PFSK-1 (cell line): ENCODE data around the gene TMEM39A.

Experiments
- POLR2AphosphoS5 ChIP-seq: IDR thresholded peaks from 2 replicates; pipeline ENCODE4 v1.6.1; 2012; ENCODE audit warnings: low read depth, mild to moderate bottlenecking, control low read depth, low read length, moderate library complexity
- SIN3A ChIP-seq: IDR thresholded peaks from 2 replicates; pipeline ENCODE4 v1.6.1; 2012; ENCODE audit warnings: mild to moderate bottlenecking, low read length, moderate library complexity, borderline replicate concordance; ENCODE audit not compliant: insufficient read depth
- TAF1 ChIP-seq: IDR thresholded peaks from 2 replicates; pipeline ENCODE4 v1.6.1; 2012; ENCODE audit warnings: low read length, control low read depth, borderline replicate concordance; ENCODE audit not compliant: insufficient read depth
- TF ChIP-seq, protein P1 (sequence below), 2 experiments: IDR thresholded peaks; 2 replicates each; pipeline versions ENCODE4 v1.6.1 to v1.8.0; 2011 to 2012; ENCODE audit warnings: low read depth in 2 of 2, low read length in 2 of 2, control low read depth in 1 of 2, inconsistent platforms in 1 of 2, mild to moderate bottlenecking in 1 of 2, moderate library complexity in 1 of 2; ENCODE audit not compliant: insufficient read depth in 1 of 2

DNA sequence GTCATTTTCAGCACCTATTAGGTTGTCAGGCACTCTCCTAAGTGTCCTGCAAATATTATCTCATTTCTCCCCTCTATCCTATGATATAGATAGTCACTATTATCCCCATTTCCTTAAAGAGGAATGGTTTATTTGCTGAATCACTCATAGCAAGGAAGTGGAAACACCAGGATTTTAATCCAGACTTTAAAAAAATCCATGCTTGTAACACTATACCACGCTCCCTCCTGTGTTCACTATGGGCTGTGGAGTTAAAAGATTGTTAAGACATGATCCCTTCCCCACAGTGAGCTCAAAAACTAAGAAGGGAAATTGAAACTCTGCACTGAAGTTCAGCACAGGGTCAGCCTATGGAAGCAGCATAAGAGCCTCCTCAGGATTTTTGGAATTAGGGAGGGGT is 60.2 kb downstream of the TMEM39A start:
- TF ChIP-seq POLR2AphosphoS5 (no peak), TAF1 (no peak), SIN3A (no peak)
- TF ChIP-seq, protein P1, sequence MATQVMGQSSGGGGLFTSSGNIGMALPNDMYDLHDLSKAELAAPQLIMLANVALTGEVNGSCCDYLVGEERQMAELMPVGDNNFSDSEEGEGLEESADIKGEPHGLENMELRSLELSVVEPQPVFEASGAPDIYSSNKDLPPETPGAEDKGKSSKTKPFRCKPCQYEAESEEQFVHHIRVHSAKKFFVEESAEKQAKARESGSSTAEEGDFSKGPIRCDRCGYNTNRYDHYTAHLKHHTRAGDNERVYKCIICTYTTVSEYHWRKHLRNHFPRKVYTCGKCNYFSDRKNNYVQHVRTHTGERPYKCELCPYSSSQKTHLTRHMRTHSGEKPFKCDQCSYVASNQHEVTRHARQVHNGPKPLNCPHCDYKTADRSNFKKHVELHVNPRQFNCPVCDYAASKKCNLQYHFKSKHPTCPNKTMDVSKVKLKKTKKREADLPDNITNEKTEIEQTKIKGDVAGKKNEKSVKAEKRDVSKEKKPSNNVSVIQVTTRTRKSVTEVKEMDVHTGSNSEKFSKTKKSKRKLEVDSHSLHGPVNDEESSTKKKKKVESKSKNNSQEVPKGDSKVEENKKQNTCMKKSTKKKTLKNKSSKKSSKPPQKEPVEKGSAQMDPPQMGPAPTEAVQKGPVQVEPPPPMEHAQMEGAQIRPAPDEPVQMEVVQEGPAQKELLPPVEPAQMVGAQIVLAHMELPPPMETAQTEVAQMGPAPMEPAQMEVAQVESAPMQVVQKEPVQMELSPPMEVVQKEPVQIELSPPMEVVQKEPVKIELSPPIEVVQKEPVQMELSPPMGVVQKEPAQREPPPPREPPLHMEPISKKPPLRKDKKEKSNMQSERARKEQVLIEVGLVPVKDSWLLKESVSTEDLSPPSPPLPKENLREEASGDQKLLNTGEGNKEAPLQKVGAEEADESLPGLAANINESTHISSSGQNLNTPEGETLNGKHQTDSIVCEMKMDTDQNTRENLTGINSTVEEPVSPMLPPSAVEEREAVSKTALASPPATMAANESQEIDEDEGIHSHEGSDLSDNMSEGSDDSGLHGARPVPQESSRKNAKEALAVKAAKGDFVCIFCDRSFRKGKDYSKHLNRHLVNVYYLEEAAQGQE (IDR thresholded peaks at IDR 0.05; ENCODE audit: insufficient read depth in 1 of 2, low read depth in 2 of 2, low read length in 2 of 2): no peak
